PC-3 (cell line): ENCODE measurements around the gene STEAP4. TPM values are rescaled to one million over a fixed set of nuclear protein-coding genes. Genes with fewer than 3 reads are reported as not detected.

Experiments used
- ATAC-seq: fragments of 200-7000 bp; cut with Tn5 transposase; 2 replicates; pipeline ENCODE4 v1.9.1; 2020; ENCODE audit warnings: mild to moderate bottlenecking, moderate library complexity
- BruUV-seq: library from RNA; stranded (reverse); fragments of 400-500 nt; replicated peaks from 2 replicates; lab custom pipeline; 2021; lab: Mats Ljungman, UMichigan
- CTCF ChIA-PET: fragments of 300-600 bp; sonication (Branson Sonifier 250); formaldehyde crosslinking; loops from one replicate; lab custom pipeline; 2022; ENCODE audit warnings: antibody characterized with exemption; lab: Charles Lee
- POLR2A ChIA-PET: fragments of 300-600 bp; sonication (Branson Sonifier 250); formaldehyde crosslinking; loops from one replicate; lab custom pipeline; 2022; ENCODE audit warnings: antibody characterized with exemption; ENCODE audit not compliant: unreplicated experiment; lab: Charles Lee
- DNase-seq: peaks from one replicate; pipeline ENCODE4 v3.0.0-alpha.2; 2015
- H2AFZ ChIP-seq: fragments of 300-600 bp; sonication (generic); 2 replicates; pipeline ENCODE4 v1.6.0; 2016; ENCODE audit warnings: antibody characterized with exemption, low read length
- H3F3A ChIP-seq: fragments of 300-600 bp; sonication (generic); one replicate; pipeline ENCODE4 v1.6.0; 2017; ENCODE audit warnings: antibody characterized with exemption, low read length, control low read depth, mild to moderate bottlenecking; ENCODE audit not compliant: unreplicated experiment
- H3K27ac ChIP-seq: fragments of 300-600 bp; sonication (generic); 2 replicates; pipeline ENCODE4 v1.5.1; 2016; ENCODE audit warnings: mild to moderate bottlenecking, low read length
- H3K27me3 ChIP-seq: fragments of 300-600 bp; sonication (generic); 2 replicates; pipeline ENCODE4 v1.6.1; 2016; ENCODE audit warnings: low read length, mixed read lengths
- H3K36me3 ChIP-seq: fragments of 300-600 bp; sonication (generic); 2 replicates; pipeline ENCODE4 v1.6.1; 2016; ENCODE audit warnings: low read depth, mixed run types, low read length, mixed read lengths
- H3K4me1 ChIP-seq: fragments of 300-600 bp; sonication (generic); 2 replicates; pipeline ENCODE4 v1.5.1; 2016; ENCODE audit warnings: low read length; ENCODE audit not compliant: insufficient read depth
- H3K4me2 ChIP-seq: fragments of 300-600 bp; sonication (generic); 2 replicates; pipeline ENCODE4 v1.6.0; 2016; ENCODE audit warnings: low read length
- H3K4me3 ChIP-seq: fragments of 300-600 bp; sonication (generic); 2 replicates; pipeline ENCODE4 v1.5.1; 2016; ENCODE audit warnings: mild to moderate bottlenecking, low read length, mixed read lengths
- H3K79me2 ChIP-seq: fragments of 300-600 bp; sonication (generic); 2 replicates; pipeline ENCODE4 v1.6.1; 2017; ENCODE audit warnings: low read length, mixed read lengths
- H3K9ac ChIP-seq: fragments of 300-600 bp; sonication (generic); 2 replicates; pipeline ENCODE4 v1.6.0; 2016; ENCODE audit warnings: mild to moderate bottlenecking, low read length
- H3K9me2 ChIP-seq: fragments of 300-600 bp; sonication (generic); replicated peaks from 2 replicates; pipeline ENCODE4 v1.6.1; 2016; ENCODE audit warnings: mixed run types, low read length, mixed read lengths
- H3K9me3 ChIP-seq: fragments of 300-600 bp; sonication (generic); 2 replicates; pipeline ENCODE4 v1.6.1; 2016; ENCODE audit warnings: low read length, mixed read lengths
- H4K20me1 ChIP-seq: fragments of 300-600 bp; sonication (generic); 2 replicates; pipeline ENCODE4 v1.6.1; 2016; ENCODE audit warnings: low read length, mixed read lengths
- CTCF ChIP-seq: fragments of 300-600 bp; sonication (generic); conservative IDR thresholded peaks from 2 replicates; pipeline ENCODE4 v1.5.1; 2017; ENCODE audit warnings: antibody characterized with exemption, low read depth, mild to moderate bottlenecking, low read length
- EZH2 ChIP-seq: fragments of 300-600 bp; sonication (generic); IDR thresholded peaks from one replicate; pipeline ENCODE4 v1.6.1; 2017; ENCODE audit warnings: antibody characterized with exemption, mild to moderate bottlenecking, low read length; ENCODE audit not compliant: unreplicated experiment
- EZH2phosphoT487 ChIP-seq: fragments of 300-600 bp; sonication (generic); IDR thresholded peaks from 2 replicates; pipeline ENCODE4 v1.6.1; 2018; ENCODE audit warnings: mild to moderate bottlenecking, antibody characterized with exemption, low read length, borderline replicate concordance
- intact Hi-C: fragments of 100-400 bp; cut with micrococcal nuclease; formaldehyde crosslinking; loops from 2 replicates; pipeline ENCODE4 v1.9.0; 2023
- total RNA-seq: library from RNA; depleted of rRNA; stranded (reverse); fragments of >200 nt; gene quantifications from 2 replicates; pipeline ENCODE4 v1.2.3, GENCODE V29; 2014

STEAP4 gene
- total RNA-seq, 1 experiment from 2014 or later = 1.7 TPM

- ATAC-seq (peak; percentile 94), DNase-seq (peak; percentile 64)
- Histone ChIP-seq H3K9ac (peak overlapping the region; percentile 40; the same call in 1 of the 2 replicates), H3K9me2 (no peaks in the 10 kb centered on the region), H4K20me1 (no peaks in the 10 kb centered on the region), H3K36me3 (no peaks in the 10 kb centered on the region), H3K27me3 (no peaks in the 10 kb centered on the region), H2AFZ (no peak overlapping the region), H3F3A (no peaks in the 10 kb centered on the region), H3K79me2 (no peaks in the 10 kb centered on the region), H3K4me2 (peak overlapping the region; percentile 6), H3K9me3 (no peaks in the 10 kb centered on the region), H3K27ac (peak overlapping the region; percentile 81), H3K4me1 (peaks cover 16% of the 10 kb centered on the region), H3K4me3 (no peak overlapping the region)
- BruUV-seq = no TSS peak
- POLR2A ChIA-PET = interaction anchor here (0.6 kb wide), 1 partner anchor 57 kb away, joined by 7 read pairs; no protein-coding TSS in a partner anchor
- TF ChIP-seq EZH2 = no peak
- no peak for TF ChIP-seq EZH2phosphoT487
- TF ChIP-seq CTCF = no peak
- intact Hi-C loops = loop anchor here (1.0 to 2.0 kb wide), 3 partner anchors 8 to 55 kb away; no protein-coding TSS in a partner anchor
- CTCF ChIA-PET = interaction anchor here (0.7 kb wide), 1 partner anchor 38 kb away, joined by 3 read pairs; no protein-coding TSS in a partner anchor
Measured at GRCh38 chr7:88281749-88282148, 24.9 kb downstream of the STEAP4 start.

DNA sequence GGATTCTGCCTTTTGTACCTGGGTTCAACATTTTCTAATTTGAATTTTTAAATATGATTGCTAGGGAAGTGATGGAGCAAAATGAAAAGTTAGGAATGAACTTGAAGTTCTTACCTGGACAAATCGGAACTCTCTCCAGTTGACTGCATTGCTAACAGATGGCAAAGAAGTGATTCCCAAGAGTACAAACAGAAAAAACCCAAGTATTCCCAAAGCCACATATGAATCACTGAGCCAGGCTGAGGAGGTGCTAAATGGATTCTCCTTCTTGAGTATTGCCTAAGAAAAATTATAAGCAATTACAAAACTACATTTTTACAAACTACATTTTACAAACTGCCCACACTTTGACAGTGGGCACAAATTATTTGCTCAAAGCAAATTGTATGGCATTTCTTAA lies 25.9 kb downstream of the STEAP4 start:
- ChIA-PET POLR2A (no interaction called here), CTCF (no interaction called here)
- Histone ChIP-seq H3K4me2 (no peak overlapping the region), H3K4me1 (peaks cover 16% of the 10 kb centered on the region), H3K9me3 (no peaks in the 10 kb centered on the region), H3K36me3 (no peaks in the 10 kb centered on the region), H3K9me2 (no peaks in the 10 kb centered on the region), H3F3A (no peaks in the 10 kb centered on the region), H2AFZ (no peak overlapping the region), H3K9ac (peak overlapping the region; percentile 26; the same call in 1 of the 2 replicates), H4K20me1 (no peaks in the 10 kb centered on the region), H3K27ac (peak overlapping the region; percentile 81), H3K79me2 (no peaks in the 10 kb centered on the region), H3K4me3 (no peak overlapping the region), H3K27me3 (no peaks in the 10 kb centered on the region)
- DNase-seq = no peak
- TF ChIP-seq CTCF (no peak), EZH2 (no peak), EZH2phosphoT487 (no peak)
- no TSS peak for BruUV-seq
- intact Hi-C loops = loop anchor here (1.0 to 2.0 kb wide), 2 partner anchors 8 to 54 kb away; no protein-coding TSS in a partner anchor
- ATAC-seq = no peak

- no TSS peak for BruUV-seq
- Histone ChIP-seq H2AFZ (no peak overlapping the region), H3F3A (no peaks in the 10 kb centered on the region), H3K36me3 (no peaks in the 10 kb centered on the region), H3K79me2 (no peaks in the 10 kb centered on the region), H3K9ac (no peak overlapping the region), H4K20me1 (no peaks in the 10 kb centered on the region), H3K4me2 (no peak overlapping the region), H3K4me3 (no peak overlapping the region), H3K9me3 (no peaks in the 10 kb centered on the region), H3K4me1 (peaks cover 16% of the 10 kb centered on the region), H3K9me2 (no peaks in the 10 kb centered on the region), H3K27ac (no peak overlapping the region), H3K27me3 (no peaks in the 10 kb centered on the region)
- ChIA-PET POLR2A (no interaction called here), CTCF (no interaction called here)
- TF ChIP-seq CTCF (no peak), EZH2phosphoT487 (no peak), EZH2 (no peak)
- ATAC-seq = no peak
- intact Hi-C loops = no loop called here
- DNase-seq = no peak
Measured at GRCh38 chr7:88279323-88279722, 27.4 kb downstream of the STEAP4 start.
